22Rv1 (cell line): Measurements from ENCODE around the gene IFNLR1.

Source experiments
- H3K27ac ChIP-seq: fragments of 450-650 bp; 2 replicates; pipeline ENCODE4 v1.5.1; 2017
- ZFX ChIP-seq: fragments of 450-650 bp; IDR thresholded peaks from 2 replicates; pipeline ENCODE4 v1.6.1; 2017; ENCODE audit warnings: antibody characterized with exemption, borderline replicate concordance
- TF ChIP-seq, protein P1 (sequence below): fragments of 450-650 bp; IDR thresholded peaks from 2 replicates; pipeline ENCODE4 v1.5.1; 2017; ENCODE audit warnings: mild to moderate bottlenecking

IFNLR1 gene

DNA sequence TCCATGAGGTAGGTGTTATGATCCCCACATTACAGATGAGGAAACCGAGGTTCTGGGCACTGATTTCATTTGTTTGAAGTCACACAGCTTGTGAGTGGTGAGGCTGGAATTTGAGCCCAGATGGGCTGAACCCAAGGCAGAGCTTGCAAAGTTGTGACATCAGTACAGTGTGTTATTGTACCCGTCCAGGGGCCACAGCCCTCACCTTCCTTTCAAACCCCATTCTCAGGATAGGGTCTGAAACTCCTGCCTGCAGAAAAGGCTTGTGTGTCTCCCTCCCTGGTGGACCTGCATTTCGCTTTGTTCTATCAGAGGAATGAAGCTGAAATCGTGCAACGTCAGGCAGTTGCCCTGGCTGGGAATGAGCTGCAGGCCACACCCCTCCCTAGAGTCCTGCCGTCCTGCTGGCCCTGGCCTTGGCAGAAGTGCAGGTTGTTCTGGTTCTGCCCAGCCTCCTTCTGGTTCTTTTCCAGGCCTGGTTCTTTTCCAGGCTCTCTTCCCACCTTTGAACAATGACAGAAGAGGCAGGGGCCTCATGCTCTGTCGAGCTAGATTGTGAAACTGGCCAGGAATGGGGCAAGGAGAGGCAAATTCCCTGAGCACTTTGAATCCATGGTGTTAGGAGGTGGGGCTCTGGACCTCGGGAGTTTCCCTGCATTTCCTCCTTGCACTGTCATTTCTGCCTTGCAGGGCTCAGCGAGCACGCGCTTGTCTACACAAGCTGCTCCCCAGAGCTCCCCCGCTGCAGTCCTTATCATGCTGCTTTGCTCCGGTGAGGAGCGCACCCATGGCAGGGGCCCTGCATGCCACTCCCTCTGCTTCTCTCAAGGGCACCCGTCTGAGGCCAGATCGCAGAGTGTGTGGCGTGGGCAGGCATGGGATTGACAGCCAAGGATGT, 67.0 kb downstream of the IFNLR1 start:
- TF ChIP-seq, protein P1, sequence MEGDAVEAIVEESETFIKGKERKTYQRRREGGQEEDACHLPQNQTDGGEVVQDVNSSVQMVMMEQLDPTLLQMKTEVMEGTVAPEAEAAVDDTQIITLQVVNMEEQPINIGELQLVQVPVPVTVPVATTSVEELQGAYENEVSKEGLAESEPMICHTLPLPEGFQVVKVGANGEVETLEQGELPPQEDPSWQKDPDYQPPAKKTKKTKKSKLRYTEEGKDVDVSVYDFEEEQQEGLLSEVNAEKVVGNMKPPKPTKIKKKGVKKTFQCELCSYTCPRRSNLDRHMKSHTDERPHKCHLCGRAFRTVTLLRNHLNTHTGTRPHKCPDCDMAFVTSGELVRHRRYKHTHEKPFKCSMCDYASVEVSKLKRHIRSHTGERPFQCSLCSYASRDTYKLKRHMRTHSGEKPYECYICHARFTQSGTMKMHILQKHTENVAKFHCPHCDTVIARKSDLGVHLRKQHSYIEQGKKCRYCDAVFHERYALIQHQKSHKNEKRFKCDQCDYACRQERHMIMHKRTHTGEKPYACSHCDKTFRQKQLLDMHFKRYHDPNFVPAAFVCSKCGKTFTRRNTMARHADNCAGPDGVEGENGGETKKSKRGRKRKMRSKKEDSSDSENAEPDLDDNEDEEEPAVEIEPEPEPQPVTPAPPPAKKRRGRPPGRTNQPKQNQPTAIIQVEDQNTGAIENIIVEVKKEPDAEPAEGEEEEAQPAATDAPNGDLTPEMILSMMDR = no peak
- TF ChIP-seq ZFX = no peak
- H3K27ac ChIP-seq = no peak overlapping the region

DNA sequence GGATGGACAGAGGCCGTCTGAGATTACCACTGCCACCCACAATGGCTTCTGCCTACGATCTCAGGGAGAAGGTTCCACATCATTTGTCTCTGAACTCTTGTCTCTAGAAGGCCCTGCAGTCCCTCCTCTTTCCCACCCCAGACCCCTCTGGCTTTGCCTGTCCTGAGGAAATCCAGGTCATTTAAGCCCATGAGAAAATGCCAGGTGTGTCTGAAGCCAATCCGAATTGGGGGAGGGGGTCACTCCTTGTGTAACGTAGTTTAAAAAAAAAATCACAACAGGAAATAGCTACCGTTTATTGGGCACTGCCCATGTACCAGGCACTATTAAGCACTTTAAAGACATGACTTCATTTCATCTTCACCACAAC, 67.6 kb downstream of the IFNLR1 start:
- no peak overlapping the region for H3K27ac ChIP-seq
- TF ChIP-seq ZFX = no peak
- TF ChIP-seq, protein P1 = no peak

DNA sequence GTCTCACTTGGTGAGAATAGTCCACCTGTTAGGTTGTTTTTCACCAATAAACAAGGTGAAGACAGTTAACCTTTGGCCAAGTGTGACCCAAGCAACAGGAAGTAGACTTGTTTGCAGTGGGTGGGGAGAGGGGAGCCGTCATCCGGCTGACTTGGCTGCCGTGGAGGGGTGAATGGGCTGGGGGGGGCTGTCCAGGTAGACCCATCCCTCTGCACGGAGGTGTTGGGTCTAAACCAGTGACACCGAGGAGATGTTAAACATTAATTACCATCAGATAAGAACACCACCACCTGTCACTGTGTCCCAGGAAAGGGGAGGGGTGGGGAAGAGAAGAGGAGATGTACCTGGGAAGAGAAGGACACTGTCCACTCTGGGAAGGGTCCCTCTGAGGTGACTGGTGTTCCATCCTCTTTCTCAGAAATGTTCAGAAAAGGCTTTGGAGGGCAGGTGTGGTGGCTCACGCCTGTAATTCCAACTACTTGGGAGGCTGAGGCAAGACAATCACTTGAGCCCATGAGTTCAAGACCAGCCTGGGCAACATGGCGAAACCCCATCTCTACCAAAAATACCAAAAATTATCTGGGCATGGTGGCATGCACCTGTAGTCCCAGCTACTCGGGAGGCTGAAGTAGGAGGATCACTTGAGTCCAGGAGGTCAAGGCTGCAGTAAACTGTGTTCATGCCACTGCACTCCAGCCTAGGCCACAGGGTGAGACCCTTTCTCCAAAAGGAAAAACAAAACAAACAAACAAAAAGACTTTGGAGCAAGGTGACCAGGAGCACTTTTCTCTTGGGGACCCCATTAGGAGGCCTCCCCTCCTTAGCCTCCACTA, 68.5 kb downstream of the IFNLR1 start:
- H3K27ac ChIP-seq = no peak overlapping the region
- no peak for TF ChIP-seq ZFX
- TF ChIP-seq, protein P1 = no peak

- no peak for TF ChIP-seq ZFX
- TF ChIP-seq, protein P1 = no peak
- no peak overlapping the region for H3K27ac ChIP-seq
Measured at GRCh38 chr1:24117722-24118409, 69.2 kb downstream of the IFNLR1 start.

GRCh38 chr1:24117132-24117531, 70.0 kb downstream of the IFNLR1 start:
- TF ChIP-seq, protein P1 = no peak
- no peak for TF ChIP-seq ZFX
- H3K27ac ChIP-seq = no peak overlapping the region

DNA sequence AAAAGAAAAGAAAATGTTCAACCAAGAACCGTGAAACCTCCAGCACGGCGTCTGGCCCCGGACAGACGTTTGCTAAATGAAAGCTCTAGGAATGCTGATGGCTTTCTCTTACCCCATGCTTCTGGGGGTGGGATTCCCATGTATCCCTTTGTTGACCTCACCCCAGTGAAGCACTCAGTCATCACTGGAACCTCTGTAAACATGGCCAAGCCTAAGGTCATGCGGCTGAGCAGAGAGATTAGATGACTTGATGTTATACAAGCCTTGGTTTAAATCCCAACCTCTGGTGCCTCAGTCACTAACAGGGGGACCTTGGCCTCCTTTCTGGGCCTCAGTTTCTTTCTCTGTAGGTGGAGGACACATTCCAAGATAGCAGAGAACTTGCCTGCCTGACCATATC, 72.3 kb downstream of the IFNLR1 start:
- TF ChIP-seq, protein P1 = no peak
- TF ChIP-seq ZFX = no peak
- no peak overlapping the region for H3K27ac ChIP-seq
